ENCODE results near the gene PCOLCE2.

The PCOLCE2 gene

DNA sequence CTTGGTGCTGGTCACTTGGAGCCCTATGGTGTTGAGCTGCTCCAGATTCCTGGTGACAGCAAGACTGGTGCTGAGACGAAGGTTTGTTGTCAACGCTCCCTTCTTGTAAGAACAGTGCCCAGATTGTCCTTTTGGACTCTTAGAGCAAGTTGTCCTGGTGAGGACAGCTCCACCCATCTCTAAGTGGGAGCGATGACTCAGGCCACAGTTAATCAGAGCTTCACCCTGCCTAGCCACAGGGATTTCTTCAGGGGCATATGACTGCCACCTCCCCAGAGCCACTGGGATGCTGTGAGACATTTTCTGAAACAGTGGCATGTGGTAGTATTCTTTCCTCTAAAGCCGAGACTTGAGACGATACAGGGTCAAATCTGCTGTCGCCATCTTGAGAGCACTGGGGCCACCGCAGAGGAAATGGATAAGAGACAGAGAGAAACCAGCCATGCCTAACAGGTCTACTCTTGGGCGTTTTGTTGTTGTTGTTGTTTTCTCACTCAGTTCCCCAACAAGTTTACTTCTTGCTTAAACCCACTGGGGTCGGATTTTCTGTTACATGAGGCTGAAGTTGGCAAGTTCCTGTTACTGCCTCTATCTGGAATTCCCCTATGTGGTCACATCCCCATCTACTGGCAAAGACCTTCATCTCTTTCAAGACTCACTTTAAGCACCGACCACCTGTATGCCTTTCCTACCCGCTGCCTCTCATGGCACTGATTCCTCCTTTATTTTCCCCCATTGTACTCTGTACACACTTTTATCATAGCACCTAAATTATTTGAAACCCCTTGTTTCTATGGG, 16.0 kb upstream of the PCOLCE2 start:
- no peak for DNase-seq (ENCODE audit: low spot score)
- TF ChIP-seq, protein P1, sequence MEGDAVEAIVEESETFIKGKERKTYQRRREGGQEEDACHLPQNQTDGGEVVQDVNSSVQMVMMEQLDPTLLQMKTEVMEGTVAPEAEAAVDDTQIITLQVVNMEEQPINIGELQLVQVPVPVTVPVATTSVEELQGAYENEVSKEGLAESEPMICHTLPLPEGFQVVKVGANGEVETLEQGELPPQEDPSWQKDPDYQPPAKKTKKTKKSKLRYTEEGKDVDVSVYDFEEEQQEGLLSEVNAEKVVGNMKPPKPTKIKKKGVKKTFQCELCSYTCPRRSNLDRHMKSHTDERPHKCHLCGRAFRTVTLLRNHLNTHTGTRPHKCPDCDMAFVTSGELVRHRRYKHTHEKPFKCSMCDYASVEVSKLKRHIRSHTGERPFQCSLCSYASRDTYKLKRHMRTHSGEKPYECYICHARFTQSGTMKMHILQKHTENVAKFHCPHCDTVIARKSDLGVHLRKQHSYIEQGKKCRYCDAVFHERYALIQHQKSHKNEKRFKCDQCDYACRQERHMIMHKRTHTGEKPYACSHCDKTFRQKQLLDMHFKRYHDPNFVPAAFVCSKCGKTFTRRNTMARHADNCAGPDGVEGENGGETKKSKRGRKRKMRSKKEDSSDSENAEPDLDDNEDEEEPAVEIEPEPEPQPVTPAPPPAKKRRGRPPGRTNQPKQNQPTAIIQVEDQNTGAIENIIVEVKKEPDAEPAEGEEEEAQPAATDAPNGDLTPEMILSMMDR (IDR thresholded peaks at IDR 0.05): no peak
- H3K4me3 ChIP-seq: no peak overlapping the region
- H3K27ac ChIP-seq: peak overlapping the region in 1 of 2 donors; percentile 69

- TF ChIP-seq, protein P1 (IDR thresholded peaks at IDR 0.05): no peak
- H3K4me3 ChIP-seq: no peak overlapping the region
- no peak for DNase-seq (ENCODE audit: low spot score)
- H3K27ac ChIP-seq: peak overlapping the region in 1 of 2 donors; percentile 30
Measured at GRCh38 chr3:142902356-142902755, 13.5 kb upstream of the PCOLCE2 start.

DNA sequence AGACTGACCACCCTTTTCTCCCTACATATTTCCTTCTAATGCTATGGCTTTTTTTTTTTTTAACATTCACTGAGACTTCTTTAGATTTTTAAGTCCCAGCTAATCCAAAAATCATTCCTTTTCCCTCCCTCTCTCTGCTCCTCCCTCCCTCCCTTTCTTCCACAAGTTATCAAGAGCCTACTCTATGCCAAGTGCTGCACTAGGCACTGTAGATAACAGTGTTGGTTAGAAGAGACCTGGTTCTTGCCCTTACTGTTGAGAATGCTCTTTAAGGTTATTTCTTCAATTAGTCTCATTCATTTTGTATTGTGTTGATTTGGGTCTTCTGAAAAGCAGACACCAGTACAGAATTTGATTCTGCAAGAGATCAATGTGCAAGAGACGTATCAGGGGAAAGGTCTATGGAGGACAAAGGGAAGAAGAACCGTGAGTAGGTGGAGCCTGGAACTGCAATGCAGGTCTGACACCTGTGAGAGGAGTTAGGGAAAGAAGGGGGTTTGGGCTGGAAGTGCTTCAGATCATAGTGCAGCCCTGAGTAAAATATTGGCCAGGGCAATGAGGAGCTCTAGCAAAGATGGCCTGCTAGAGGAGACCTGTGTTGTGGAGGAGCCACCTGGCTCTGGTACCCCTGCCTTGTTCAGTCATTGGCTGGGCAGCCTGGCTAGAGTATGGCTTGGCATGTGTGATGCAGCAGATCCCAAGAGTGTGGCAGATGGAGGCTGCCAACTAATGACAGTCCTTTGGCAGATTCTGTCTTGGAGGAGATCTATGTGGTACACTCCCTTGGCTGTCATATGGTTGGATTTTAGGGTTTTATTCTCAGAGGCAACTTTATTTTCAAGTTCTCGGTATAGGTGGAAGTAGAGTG, 9.7 kb upstream of the PCOLCE2 start:
- peak overlapping the region in 1 of 2 donors; percentile 20 for H3K27ac ChIP-seq
- TF ChIP-seq, protein P1 (IDR thresholded peaks at IDR 0.05): no peak

DNA sequence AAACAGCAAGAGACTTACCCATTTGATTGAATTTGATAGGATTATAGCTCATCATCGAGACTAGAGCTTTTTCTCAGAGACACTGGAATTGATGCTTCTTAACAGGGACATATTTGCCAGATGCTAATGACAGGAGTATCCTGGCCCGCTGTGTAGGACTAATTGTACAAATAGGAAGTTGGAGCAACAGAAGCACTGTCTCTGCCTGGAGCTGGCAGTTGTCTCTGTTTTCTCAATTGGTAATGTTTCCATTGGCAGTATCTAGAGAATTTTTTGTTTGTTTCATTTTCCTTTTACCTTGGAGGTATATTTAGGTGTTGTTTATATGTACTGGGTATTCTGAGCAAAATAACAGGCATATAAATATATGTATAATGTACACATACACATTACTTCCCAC, 8.9 kb upstream of the PCOLCE2 start:
- no peak overlapping the region for H3K4me3 ChIP-seq
- DNase-seq (ENCODE audit: low spot score): no peak
- H3K27ac ChIP-seq: no peak overlapping the region
- TF ChIP-seq, protein P1 (IDR thresholded peaks at IDR 0.05): no peak

More for the DNA sequence above, 9.7 kb upstream of the PCOLCE2 start:
- H3K4me3 ChIP-seq: no peak overlapping the region
- DNase-seq (ENCODE audit: low spot score): no peak

DNA sequence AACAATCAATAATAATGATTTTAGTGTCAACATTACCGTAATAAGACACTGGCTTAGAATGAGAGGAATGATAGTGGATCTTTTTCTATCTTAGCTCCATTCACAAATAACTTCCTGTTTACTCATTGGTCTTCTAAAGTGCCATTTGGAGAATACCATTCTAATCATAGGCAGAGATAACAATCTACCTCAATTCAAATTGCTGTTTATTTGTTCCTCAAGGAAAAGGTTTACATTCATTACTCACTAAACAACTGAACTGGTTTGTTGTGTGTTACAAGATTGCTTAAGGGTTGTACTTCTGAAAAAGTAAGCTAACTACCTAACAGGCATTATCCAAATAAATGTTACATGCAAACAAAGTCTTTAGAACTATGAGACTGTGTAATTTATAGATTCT, 8.1 kb upstream of the PCOLCE2 start:
- TF ChIP-seq, protein P1 (IDR thresholded peaks at IDR 0.05): no peak
- Histone ChIP-seq H3K4me3 (no peak overlapping the region), H3K27ac (no peak overlapping the region)
- DNase-seq (ENCODE audit: low spot score): no peak

- DNase-seq (ENCODE audit: low spot score): no peak
- Histone ChIP-seq H3K4me3 (no peak overlapping the region), H3K27ac (peak overlapping the region in 1 of 2 donors; percentile 55)
- TF ChIP-seq, protein P1 (IDR thresholded peaks at IDR 0.05): no peak
Measured at GRCh38 chr3:142896201-142896755, 7.4 kb upstream of the PCOLCE2 start.

Measured in coronary artery (tissue), 2 donors.